Activated T-cell treated with anti-CD3 and anti-CD28 coated beads, Interleukin-2, amount 50 U/mL, for 1 hour (primary cell): ENCODE measurements around the gene IFT52.

Experiments
- DNase-seq: peaks from one replicate; pipeline ENCODE4 v3.0.0-alpha.2; 2020

Gene IFT52

DNA sequence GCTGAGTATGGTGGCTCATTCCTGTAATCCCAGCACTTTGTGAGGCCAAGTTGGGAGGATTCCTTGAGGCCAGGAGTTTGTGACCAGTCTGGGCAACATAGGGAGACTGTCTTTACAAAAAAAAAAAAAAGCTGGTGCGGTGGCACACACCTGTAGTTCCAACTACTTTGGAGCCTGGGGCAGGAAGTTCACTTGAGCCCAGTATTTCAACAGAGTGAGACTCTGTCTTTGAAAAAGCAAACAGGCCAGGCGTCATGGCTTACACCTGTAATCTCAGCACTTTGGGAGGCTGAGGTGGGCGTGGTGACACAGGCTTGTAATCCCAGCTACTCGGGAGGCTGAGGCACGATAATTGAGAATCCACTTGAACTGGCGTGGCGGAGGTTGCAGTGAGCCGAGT is 104.8 kb downstream of the IFT52 start:
- no peak for DNase-seq
